Measurements from ENCODE around the gene UTS2B. TPM values are rescaled to one million over a fixed set of nuclear protein-coding genes. Genes with fewer than 3 reads are reported as not detected.

The UTS2B gene
- total RNA-seq, 1 donor from 2014 or later, result 0.70 TPM

DNA sequence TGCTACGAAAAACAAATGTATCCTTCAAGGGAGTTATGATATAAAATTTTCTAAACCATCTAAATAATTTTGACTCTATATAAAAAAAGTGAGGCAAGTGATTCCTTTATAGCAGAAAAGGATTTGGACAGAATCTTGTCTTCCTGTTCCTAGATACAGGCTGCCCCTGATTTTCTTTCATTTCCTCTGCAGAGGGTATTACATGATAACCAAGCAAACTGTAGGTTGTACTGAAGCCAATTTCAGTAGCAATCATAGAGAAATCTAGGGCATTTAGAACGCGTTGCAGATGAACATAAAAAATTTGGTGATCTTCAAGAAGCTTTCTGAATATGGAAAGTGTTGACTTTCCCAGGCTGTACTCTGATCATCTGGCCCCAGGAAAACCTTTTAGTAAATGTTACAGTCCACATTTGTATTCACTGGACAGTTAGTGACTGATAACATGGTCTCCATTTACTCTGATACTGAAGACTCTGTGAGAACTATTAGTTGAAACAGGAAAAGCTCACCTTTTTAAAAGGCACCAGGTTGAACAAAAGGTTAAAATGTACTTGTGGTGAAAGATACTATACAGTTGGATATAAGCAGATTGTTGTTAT, 9.1 kb upstream of the UTS2B start:
- no peak for DNase-seq (ENCODE audit: low read depth, low spot score)
- Mint-ChIP-seq H3K27ac (ENCODE audit: unreplicated experiment) (no peak overlapping the region), H3K9me3 (no peaks in the 10 kb centered on the region), H3K36me3 (ENCODE audit: low read depth) (no peaks in the 10 kb centered on the region), H3K4me1 (peaks cover 23% of the 10 kb centered on the region), H3K4me3 (no peak overlapping the region), H3K27me3 (ENCODE audit: low read depth) (no peaks in the 10 kb centered on the region)
- TF ChIP-seq, protein P1, sequence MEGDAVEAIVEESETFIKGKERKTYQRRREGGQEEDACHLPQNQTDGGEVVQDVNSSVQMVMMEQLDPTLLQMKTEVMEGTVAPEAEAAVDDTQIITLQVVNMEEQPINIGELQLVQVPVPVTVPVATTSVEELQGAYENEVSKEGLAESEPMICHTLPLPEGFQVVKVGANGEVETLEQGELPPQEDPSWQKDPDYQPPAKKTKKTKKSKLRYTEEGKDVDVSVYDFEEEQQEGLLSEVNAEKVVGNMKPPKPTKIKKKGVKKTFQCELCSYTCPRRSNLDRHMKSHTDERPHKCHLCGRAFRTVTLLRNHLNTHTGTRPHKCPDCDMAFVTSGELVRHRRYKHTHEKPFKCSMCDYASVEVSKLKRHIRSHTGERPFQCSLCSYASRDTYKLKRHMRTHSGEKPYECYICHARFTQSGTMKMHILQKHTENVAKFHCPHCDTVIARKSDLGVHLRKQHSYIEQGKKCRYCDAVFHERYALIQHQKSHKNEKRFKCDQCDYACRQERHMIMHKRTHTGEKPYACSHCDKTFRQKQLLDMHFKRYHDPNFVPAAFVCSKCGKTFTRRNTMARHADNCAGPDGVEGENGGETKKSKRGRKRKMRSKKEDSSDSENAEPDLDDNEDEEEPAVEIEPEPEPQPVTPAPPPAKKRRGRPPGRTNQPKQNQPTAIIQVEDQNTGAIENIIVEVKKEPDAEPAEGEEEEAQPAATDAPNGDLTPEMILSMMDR (conservative IDR thresholded peaks at IDR 0.05), result no peak

DNA sequence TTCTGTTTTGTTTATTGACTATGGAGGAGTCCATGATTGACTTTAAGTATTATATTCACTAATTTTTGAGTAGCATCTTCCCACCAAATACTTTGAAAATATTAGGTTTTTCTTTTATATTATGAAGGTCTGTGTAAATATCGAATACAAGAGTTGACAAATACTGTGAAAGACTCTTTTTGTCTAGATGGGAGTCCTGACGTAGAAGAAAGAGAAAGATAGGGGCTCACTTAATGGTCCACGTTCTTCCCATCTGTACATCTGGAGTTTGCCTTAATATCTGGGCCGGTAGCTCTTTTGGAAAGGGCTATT, 7.8 kb upstream of the UTS2B start:
- no peak overlapping the region for H3K27ac Mint-ChIP-seq (ENCODE audit: unreplicated experiment)
- DNase-seq (ENCODE audit: low read depth, low spot score), result no peak
- no peaks in the 10 kb centered on the region for H3K27me3 Mint-ChIP-seq (ENCODE audit: low read depth)
- H3K4me3 Mint-ChIP-seq, result no peak overlapping the region
- H3K4me1 Mint-ChIP-seq, result peaks cover 22% of the 10 kb centered on the region
- H3K36me3 Mint-ChIP-seq (ENCODE audit: low read depth), result no peaks in the 10 kb centered on the region
- TF ChIP-seq, protein P1 (conservative IDR thresholded peaks at IDR 0.05), result no peak
- no peaks in the 10 kb centered on the region for H3K9me3 Mint-ChIP-seq

DNA sequence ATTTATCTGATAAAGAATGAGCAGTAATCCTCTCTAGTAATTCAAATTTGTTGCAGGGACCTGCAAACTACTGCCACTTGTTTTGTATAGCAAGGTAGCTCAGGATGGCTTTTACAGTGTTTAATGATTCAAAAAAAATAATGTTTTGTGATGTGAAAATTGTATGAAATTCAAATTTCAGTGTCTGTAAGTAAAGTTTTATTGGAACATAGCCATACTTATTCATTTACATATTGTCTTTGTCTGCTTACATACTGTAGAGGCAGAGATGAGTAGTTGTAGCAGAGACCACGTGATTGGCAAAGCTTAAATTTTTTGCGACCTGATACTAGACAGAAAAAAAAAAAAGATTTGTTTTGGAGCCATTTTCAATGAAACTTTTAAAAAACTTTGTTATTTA, 6.5 kb upstream of the UTS2B start:
- Mint-ChIP-seq H3K4me1 (peaks cover 28% of the 10 kb centered on the region), H3K27ac (ENCODE audit: unreplicated experiment) (no peak overlapping the region), H3K4me3 (no peak overlapping the region), H3K9me3 (no peaks in the 10 kb centered on the region), H3K36me3 (ENCODE audit: low read depth) (no peaks in the 10 kb centered on the region), H3K27me3 (ENCODE audit: low read depth) (no peaks in the 10 kb centered on the region)
- DNase-seq (ENCODE audit: low read depth, low spot score), result no peak
- TF ChIP-seq, protein P1 (conservative IDR thresholded peaks at IDR 0.05), result no peak

DNA sequence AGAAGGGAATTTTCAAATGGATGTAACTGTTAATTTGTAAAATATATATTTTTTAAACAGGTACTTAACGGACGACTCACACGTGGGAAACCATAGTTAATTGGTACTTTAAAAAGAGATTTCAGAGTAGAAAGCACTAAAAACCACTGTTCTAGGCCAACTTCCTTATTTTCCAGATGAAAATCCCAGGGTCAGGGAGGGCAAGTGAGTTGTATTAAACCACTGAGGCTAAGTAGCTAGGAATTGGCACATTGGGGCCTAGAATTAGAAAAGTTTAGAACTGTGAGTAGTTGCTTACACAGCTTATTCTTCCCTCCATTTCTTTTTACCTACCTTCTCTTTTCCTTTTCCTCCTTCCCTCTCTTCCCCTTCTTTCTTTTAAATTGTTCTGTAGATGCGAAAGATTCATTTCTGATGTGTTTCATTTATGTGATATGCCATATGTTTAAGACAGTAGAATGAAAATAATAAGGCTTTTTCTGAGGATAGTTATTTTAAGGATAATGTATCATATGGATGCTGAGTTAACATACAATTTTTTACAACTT, 4.1 kb upstream of the UTS2B start:
- no peaks in the 10 kb centered on the region for H3K9me3 Mint-ChIP-seq
- H3K27me3 Mint-ChIP-seq (ENCODE audit: low read depth), result no peaks in the 10 kb centered on the region
- DNase-seq (ENCODE audit: low read depth, low spot score), result no peak
- H3K36me3 Mint-ChIP-seq (ENCODE audit: low read depth), result no peaks in the 10 kb centered on the region
- TF ChIP-seq, protein P1 (conservative IDR thresholded peaks at IDR 0.05), result no peak
- H3K4me1 Mint-ChIP-seq, result peaks cover 40% of the 10 kb centered on the region
- no peak overlapping the region for H3K27ac Mint-ChIP-seq (ENCODE audit: unreplicated experiment)
- H3K4me3 Mint-ChIP-seq, result peak overlapping the region; percentile 59

DNA sequence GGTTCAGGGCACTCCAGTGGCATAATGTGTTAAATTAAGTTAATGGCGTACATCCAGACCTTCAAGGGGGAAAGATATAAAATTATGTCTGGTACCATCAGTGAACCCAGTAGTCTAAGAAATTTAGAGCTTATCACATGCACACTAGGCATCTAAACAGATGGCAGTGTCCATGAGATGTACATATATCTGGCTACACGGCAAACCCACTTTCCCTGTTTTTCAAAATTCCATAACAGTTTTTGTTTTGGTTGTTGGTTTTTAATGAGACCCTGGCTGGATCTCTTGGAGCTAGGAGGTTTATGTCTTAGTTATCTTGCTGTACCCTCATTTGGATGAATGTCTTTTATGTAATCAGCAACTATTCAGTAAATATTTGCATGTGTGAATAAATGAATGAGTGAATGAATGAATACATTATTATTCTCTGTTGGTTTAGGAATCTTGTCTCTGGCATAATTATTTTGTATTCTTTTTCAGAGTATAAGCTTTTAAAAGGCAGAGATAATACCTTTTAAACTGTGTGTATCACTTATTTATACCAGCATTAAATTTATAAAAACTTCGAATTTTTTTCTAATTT, 3.1 kb upstream of the UTS2B start:
- H3K4me1 Mint-ChIP-seq, result peaks cover 45% of the 10 kb centered on the region
- H3K27me3 Mint-ChIP-seq (ENCODE audit: low read depth), result no peaks in the 10 kb centered on the region
- no peaks in the 10 kb centered on the region for H3K9me3 Mint-ChIP-seq
- no peaks in the 10 kb centered on the region for H3K36me3 Mint-ChIP-seq (ENCODE audit: low read depth)
- no peak for DNase-seq (ENCODE audit: low read depth, low spot score)
- no peak overlapping the region for H3K27ac Mint-ChIP-seq (ENCODE audit: unreplicated experiment)
- TF ChIP-seq, protein P1 (conservative IDR thresholded peaks at IDR 0.05), result no peak
- no peak overlapping the region for H3K4me3 Mint-ChIP-seq

Measured in neural crest cell (in vitro differentiated cells).